ENCODE results near the gene PCOLCE2.

The PCOLCE2 gene

GRCh38 chr3:142863930-142864920 lies 24.7 kb downstream of the PCOLCE2 start:
- no peak for DNase-seq

- DNase-seq = no peak
Observed at GRCh38 chr3:142863010-142863817, 25.7 kb downstream of the PCOLCE2 start.

GRCh38 chr3:142861926-142862325 lies 27.0 kb downstream of the PCOLCE2 start:
- DNase-seq = no peak

DNA sequence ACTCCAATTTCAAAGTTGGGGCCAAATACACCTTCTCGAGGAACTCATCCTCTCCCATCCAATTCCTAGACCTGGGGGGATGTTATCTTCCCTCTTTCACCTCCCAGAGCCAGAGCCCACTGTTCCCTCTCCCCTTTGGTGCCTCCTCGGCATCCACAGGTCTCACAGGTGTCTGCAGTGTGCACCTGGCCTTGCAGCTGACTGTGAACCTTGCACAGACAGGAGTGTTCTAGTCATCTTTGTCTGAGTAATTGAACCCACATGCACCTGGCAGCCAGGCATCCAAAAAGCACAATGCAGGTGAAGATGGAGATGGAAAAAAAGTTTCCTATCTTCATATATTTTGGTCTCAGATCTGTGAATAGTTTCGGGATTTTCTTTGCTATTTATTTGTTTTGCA lies 30.8 kb downstream of the PCOLCE2 start:
- DNase-seq = no peak

DNA sequence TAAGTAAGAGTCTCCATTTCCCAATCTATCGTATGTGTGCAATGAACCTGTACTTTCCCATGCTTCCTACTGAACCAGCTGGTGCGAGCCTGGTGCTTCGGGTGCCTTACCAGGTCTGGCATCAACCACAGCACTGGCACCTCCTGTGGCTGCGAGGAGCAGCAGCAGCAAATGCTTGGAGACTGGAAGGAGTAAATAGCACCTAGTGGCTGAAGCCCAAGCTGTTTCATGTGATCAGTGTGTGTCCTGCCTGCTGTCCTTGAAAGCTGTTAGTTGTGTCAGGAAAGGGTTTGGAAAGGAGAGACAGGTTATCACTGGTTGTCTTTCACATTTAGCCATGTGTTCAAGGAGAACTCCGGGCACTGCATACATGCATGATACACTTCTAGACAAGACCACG lies 31.8 kb downstream of the PCOLCE2 start:
- DNase-seq = no peak

DNA sequence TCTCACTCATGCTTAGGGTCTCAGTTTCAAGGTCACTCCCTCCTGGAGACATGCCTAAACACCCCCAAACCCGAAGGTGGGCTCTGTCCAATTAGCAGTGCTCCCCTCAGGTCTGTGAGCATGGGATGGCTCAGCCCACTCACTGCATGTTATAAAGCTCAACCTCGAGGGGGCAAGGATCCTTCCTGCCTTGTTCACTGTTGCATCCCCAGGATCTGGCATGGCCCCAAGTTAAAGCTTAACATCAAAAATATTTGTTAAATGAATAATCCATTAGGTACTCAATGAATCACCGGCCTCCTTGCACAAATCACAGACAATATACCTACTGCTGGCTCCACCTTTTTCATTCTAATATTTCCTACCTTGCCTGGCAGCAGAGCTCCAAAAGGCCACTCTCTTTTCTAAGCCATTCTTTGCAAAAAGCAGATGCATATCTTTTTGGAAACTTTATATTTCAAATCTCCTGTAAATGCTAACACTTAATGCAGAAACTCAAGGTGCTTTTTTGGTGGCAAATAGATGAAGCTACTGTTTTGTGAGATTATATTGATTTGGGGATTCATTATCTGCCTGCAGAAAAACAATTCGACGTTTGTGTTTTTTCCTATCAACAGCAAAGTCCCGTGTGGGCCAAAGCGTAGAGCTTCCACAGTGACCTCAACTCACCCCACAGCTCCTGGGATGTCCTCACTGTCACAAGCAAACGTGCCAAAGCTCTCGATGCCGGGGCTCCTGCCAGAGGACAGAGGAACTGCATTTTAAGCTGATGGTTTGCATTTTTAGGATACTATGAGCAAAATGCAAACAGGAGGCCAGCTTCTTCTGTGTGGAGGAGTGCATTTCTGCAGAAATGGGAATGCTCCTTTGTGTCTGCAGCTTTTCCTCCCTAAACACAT lies 35.4 kb downstream of the PCOLCE2 start:
- DNase-seq = no peak

DNA sequence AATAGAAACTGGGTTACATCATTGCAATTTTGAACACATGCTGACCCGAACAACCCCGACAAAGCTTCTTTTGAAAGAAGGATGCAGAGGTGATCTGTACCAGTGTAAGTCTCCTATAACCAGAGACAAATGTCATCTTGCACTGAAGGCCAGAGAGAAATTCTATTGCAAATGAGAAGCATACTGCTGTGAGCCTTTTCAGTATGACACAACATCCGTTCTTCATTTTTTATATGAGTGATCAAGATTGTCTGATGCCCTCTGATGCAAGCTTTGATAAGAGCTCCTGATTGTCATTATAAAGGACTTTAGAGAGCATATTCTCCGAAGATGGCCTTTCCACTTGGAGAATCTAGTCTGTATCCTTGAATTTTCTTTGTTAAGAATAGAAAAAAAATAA lies 36.9 kb downstream of the PCOLCE2 start:
- DNase-seq = no peak

DNA sequence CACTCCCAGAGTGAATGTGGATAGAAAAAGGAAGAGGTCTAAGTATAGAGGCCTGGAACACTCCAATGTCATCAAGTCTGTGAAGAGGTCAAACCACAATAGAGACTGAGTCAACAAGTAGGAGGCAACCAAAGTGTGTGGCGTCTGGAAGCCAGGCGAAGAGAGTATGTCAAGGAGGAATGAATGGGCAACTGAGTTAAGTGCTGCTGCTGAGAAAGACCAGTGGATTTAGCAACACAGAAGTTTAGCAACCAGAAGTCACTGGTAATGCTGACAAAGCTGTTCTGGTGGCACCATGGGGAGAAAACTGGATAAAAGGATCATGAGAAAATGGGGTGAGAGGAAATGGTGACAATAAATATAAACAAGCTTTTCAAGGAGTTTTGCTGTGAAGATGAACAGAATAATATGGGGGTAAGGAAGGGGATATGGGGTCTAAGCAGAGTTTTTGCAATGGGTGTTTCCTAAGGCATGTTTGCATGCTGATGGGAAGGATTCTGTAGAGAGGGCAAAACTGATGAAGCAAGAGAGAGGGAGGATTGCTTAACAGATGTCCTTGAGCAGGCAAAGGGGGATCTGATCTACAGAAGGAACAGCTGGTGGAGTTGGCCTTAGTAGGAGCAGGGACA lies 38.4 kb downstream of the PCOLCE2 start:
- DNase-seq = no peak

GRCh38 chr3:142849148-142849547 lies 39.7 kb downstream of the PCOLCE2 start:
- DNase-seq = no peak

GRCh38 chr3:142846779-142847577 lies 41.9 kb downstream of the PCOLCE2 start:
- no peak for DNase-seq

DNA sequence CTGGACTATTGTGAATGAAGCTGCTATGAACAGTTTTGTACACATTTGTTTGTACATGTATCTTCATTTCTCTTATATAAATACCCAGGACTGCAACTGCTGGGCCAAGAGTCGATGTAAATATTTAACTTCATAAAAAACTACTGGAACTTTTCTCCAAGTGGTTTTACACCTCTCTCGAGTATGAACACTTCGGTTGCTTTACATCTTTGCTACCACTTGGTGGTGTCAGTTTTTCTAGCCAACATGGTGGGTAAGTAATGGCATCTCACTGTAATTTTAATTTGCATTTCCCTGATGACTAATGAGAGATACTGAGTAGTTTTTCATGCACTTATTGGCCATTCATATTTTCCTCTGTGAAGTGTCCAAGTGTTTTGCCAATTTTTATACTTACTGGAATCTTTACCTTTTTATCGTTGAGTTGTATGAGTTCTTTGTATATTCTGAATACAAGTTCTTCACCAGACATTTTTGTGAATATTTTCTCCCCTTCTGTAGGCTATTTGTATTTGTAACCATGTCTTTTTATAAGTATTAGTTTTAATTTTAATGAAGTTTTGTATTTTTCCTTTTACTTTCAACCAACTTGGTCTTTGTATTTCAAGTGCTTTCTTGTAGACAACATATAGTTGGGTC lies 44.4 kb downstream of the PCOLCE2 start:
- DNase-seq = no peak

- DNase-seq = no peak
Observed at GRCh38 chr3:142839831-142840230, 49.1 kb downstream of the PCOLCE2 start.

GRCh38 chr3:142837526-142837925 lies 51.4 kb downstream of the PCOLCE2 start:
- DNase-seq = no peak

- no peak for DNase-seq
Observed at GRCh38 chr3:142828703-142829305, 60.1 kb downstream of the PCOLCE2 start.

GRCh38 chr3:142819179-142819578 lies 69.7 kb downstream of the PCOLCE2 start:
- DNase-seq = no peak

DNA sequence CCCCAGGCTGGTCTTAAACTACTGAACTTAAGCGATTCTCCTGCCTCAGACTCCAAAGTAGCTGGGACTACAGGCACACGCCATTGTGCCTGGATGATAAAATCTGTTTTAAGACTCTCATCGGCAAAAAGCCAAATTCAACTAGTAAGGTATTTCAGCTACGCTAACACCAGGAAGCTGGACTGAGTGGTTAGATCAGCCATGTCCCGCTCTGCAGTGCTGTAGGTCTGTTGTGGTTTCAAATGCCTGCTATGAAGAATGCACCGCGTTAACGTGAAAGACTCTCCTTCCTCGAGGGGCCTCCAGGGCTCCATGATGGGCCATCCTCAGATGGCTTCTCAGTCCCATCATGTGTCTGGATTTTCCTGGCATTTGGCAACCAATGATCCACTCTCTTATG lies 70.2 kb downstream of the PCOLCE2 start:
- no peak for DNase-seq

GRCh38 chr3:142817897-142818296 lies 71.0 kb downstream of the PCOLCE2 start:
- DNase-seq = no peak

DNA sequence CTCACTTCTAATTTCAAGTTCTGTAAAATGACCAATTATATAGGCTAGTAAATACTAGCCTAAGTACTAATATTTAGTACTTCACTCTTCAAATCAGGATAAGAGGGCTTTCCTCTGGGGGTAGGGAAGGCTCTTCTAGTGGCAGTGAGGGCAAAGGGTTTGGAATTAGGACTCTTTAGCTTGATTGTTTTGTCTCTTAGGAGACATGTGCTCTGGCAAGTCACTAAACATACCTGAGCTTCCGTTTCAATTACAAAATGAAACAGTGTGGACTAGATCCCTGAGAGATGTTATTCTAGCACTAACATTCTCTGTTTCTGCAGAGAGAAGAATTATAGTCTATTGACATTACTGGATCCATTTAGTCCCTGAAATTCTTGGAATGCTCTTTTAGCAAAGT lies 71.5 kb downstream of the PCOLCE2 start:
- DNase-seq = no peak

GRCh38 chr3:142815803-142816202 lies 73.1 kb downstream of the PCOLCE2 start:
- DNase-seq = no peak

DNA sequence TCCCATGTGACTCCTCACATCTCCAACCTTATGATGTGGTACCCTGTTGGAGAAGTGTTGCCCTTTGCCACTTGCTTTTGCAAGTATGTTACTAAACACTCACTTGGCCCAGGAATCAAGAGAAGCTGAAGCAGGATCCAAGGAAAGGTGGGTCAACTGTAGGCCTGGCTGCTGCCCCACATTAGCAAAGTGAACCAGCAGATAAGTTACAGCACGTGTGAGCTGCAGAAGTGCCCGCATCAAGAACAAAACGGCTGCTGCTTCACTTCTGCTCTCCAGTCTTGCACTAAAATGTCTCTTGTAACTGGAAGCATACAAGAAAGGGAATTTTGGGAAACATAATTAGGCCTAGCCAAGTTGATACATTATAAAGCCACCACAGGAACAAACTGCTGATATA lies 79.6 kb downstream of the PCOLCE2 start:
- DNase-seq = no peak

Data from activated CD4-positive, alpha-beta T cell treated with anti-CD3 and anti-CD28 coated beads for 1 hour (primary cell).